GM12878 (cell line): ENCODE results near the gene ZNF462.

Experiments used
- CREM ChIP-seq: IDR thresholded peaks from 2 replicates; pipeline ENCODE4 v1.6.1; 2014; ENCODE audit warnings: antibody characterized with exemption, low read depth
- CTCF ChIP-seq, 3 experiments: IDR thresholded peaks in 2 of 3; conservative IDR thresholded peaks in 1 of 3; 2 replicates each; pipeline ENCODE4 v1.5.1; 2011; ENCODE audit warnings: low read depth in 3 of 3, low read length in 3 of 3, mild to moderate bottlenecking in 3 of 3, control low read depth in 2 of 3, moderate library complexity in 2 of 3, inconsistent platforms in 1 of 3, mixed read lengths in 1 of 3; ENCODE audit not compliant: control insufficient read depth in 2 of 3, insufficient read depth in 1 of 3; ENCODE audit errors: extremely low read depth in 1 of 3
- EZH2 ChIP-seq: IDR thresholded peaks from 2 replicates; pipeline ENCODE4 v1.6.1; 2012; ENCODE audit warnings: low read depth, mild to moderate bottlenecking, control low read depth, inconsistent platforms, low read length, borderline replicate concordance; ENCODE audit not compliant: control insufficient read depth
- GABPA ChIP-seq: IDR thresholded peaks from 2 replicates; pipeline ENCODE4 v1.6.1; 2014; ENCODE audit warnings: antibody characterized with exemption, low read depth, mild to moderate bottlenecking, inconsistent platforms
- HDAC2 ChIP-seq: fragments of 200-600 bp; sonication (generic); IDR thresholded peaks from 2 replicates; pipeline ENCODE4 v1.6.1; 2017
- MXI1 ChIP-seq: fragments of 150-350 bp; IDR thresholded peaks from 2 replicates; pipeline ENCODE4 v1.6.1; 2011; ENCODE audit warnings: low read depth, mild to moderate bottlenecking, inconsistent platforms, low read length, improper control_type of control experiment
- POLR2A ChIP-seq: IDR thresholded peaks from 2 replicates; pipeline ENCODE4 v1.6.1; 2011; ENCODE audit warnings: low read depth, mild to moderate bottlenecking, low read length
- POLR2AphosphoS5 ChIP-seq: IDR thresholded peaks from 2 replicates; pipeline ENCODE4 v1.6.1; 2011; ENCODE audit warnings: mild to moderate bottlenecking, low read length, inconsistent platforms
- RBBP5 ChIP-seq: fragments of 200-600 bp; sonication (generic); conservative IDR thresholded peaks from 2 replicates; pipeline ENCODE4 v1.6.1; 2016
- TCF7 ChIP-seq: IDR thresholded peaks from 2 replicates; pipeline ENCODE4 v1.6.1; 2014; ENCODE audit warnings: antibody characterized with exemption, borderline replicate concordance
- ZNF24 ChIP-seq: fragments of 450-650 bp; IDR thresholded peaks from 2 replicates; pipeline ENCODE4 v1.6.1; 2017; ENCODE audit warnings: antibody characterized with exemption, mild to moderate bottlenecking
- TF ChIP-seq, protein P1 (sequence below): IDR thresholded peaks from 2 replicates; pipeline ENCODE4 v1.6.1; 2011; ENCODE audit warnings: borderline replicate concordance, low read depth, mild to moderate bottlenecking, moderate library complexity, low read length; ENCODE audit not compliant: insufficient read depth, poor library complexity, severe bottlenecking
- TF ChIP-seq, protein P2 (sequence below): fragments of 450-650 bp; IDR thresholded peaks from 2 replicates; pipeline ENCODE4 v1.6.1; 2017; ENCODE audit warnings: mild to moderate bottlenecking
- TF ChIP-seq, protein P3 (sequence below): IDR thresholded peaks from 2 replicates; pipeline ENCODE4 v1.6.1; 2011; ENCODE audit warnings: low read depth, low read length, improper control_type of control experiment, borderline replicate concordance

DNA sequence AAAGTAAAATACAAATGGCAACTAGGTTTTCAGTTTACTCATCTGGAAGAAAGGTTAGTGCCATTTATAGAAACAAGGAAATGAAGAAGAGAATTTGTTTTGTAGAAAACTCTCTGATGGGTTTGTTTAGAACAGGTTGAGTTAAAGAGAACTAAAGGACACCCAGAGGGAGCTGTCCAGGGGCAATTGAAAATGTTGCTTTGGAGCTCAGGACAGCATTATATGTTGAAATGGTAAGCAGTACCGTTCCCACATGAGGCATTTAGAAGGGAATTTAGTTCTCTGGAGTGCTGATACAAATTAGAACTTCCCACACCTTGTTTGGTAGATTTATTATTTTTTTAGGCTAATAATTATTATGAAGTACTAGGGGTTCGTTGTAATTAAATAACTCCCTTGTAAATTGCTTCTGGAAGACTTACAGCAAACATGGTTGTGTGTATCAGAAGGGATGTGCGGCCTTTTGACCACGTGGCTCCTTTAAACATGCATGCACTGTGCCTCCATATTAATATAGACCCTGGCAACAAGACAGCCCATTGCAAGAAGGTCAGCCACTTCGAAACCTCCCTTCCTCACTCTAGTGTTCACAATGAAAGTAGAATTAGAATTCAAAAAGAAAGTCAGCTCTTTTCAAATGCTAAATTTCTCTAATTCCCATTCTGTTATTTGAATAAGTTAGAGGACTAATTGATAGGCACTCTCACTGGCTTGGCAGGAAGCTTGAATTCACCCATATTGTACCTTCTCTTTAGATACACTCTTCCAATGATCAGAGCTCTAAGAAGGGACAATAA, 71.7 kb downstream of the ZNF462 start:
- TF ChIP-seq, protein P1, sequence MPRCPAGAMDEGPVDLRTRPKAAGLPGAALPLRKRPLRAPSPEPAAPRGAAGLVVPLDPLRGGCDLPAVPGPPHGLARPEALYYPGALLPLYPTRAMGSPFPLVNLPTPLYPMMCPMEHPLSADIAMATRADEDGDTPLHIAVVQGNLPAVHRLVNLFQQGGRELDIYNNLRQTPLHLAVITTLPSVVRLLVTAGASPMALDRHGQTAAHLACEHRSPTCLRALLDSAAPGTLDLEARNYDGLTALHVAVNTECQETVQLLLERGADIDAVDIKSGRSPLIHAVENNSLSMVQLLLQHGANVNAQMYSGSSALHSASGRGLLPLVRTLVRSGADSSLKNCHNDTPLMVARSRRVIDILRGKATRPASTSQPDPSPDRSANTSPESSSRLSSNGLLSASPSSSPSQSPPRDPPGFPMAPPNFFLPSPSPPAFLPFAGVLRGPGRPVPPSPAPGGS: no peak
- no peak for TF ChIP-seq HDAC2
- no peak for TF ChIP-seq TCF7
- TF ChIP-seq CTCF (IDR thresholded peaks at IDR 0.05 in 2 of 3, conservative IDR thresholded peaks at IDR 0.05 in 1 of 3; ENCODE audit: control insufficient read depth in 2 of 3, extremely low read depth in 1 of 3, insufficient read depth in 1 of 3, low read depth in 3 of 3, low read length in 3 of 3): no peak
- TF ChIP-seq POLR2A: no peak
- TF ChIP-seq, protein P2, sequence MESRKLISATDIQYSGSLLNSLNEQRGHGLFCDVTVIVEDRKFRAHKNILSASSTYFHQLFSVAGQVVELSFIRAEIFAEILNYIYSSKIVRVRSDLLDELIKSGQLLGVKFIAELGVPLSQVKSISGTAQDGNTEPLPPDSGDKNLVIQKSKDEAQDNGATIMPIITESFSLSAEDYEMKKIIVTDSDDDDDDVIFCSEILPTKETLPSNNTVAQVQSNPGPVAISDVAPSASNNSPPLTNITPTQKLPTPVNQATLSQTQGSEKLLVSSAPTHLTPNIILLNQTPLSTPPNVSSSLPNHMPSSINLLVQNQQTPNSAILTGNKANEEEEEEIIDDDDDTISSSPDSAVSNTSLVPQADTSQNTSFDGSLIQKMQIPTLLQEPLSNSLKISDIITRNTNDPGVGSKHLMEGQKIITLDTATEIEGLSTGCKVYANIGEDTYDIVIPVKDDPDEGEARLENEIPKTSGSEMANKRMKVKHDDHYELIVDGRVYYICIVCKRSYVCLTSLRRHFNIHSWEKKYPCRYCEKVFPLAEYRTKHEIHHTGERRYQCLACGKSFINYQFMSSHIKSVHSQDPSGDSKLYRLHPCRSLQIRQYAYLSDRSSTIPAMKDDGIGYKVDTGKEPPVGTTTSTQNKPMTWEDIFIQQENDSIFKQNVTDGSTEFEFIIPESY: no peak
- TF ChIP-seq, protein P3, sequence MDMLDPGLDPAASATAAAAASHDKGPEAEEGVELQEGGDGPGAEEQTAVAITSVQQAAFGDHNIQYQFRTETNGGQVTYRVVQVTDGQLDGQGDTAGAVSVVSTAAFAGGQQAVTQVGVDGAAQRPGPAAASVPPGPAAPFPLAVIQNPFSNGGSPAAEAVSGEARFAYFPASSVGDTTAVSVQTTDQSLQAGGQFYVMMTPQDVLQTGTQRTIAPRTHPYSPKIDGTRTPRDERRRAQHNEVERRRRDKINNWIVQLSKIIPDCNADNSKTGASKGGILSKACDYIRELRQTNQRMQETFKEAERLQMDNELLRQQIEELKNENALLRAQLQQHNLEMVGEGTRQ: no peak
- TF ChIP-seq MXI1: no peak
- no peak for TF ChIP-seq CREM
- no peak for TF ChIP-seq RBBP5
- no peak for TF ChIP-seq EZH2
- TF ChIP-seq POLR2AphosphoS5: no peak
- TF ChIP-seq GABPA: no peak
- no peak for TF ChIP-seq ZNF24
